ENCODE data around the gene CENPE. TPM values are rescaled to one million over a fixed set of nuclear protein-coding genes. Genes with fewer than 3 reads are reported as not detected.

CENPE gene
- total and polyA plus RNA-seq, 2 of the 8 experiments (the other 6 are each of a cell fraction or from before 2014, with no cell fraction given), result 2.1 to 49.0 TPM

DNA sequence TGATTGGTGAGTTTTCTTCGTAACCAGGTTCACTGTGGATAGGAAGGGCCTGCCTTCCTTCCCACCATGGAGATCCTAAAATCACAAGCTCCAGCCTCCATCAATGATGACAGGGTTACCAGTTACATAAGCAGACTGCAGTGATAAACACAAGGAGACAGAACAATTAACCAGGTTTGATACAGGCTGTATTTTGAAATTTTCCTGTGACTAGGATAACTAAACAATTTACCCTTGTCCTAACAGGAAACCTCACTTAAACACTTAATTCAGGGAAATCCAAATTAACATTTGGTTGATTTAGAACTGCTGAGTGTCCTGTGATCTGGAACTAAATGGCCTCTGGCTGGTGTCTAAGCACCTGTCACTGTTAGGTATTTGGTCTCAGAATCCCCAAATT lies 118.5 kb downstream of the CENPE start:
- Histone ChIP-seq H2BK20ac (ENCODE audit: low read length) (no peak overlapping the region), H2AK5ac (ENCODE audit: low read depth, low read length) (no peak overlapping the region), H3K79me1 (ENCODE audit: low read depth, low read length) (no peaks in the 10 kb centered on the region), H3K23me2 (ENCODE audit: low read depth, low read length) (peaks cover 3% of the 10 kb centered on the region; the same call in 1 of the 2 replicates), H3K4ac (replicated peaks; ENCODE audit: insufficient read length, low read depth, low read length) (no peak overlapping the region), H4K8ac (ENCODE audit: extremely low read depth, insufficient read depth, low read length) (no peak overlapping the region), H2BK5ac (ENCODE audit: low read depth, low read length) (no peak overlapping the region), H3K79me2 (ENCODE audit: control insufficient read depth in 1 of 2, insufficient read depth in 2 of 2, low read length in 2 of 2) (no peaks in the 10 kb centered on the region), H4K5ac (ENCODE audit: insufficient read length, low read depth, low read length) (no peak overlapping the region), H3K9ac (replicated peaks in 1 of 4; ENCODE audit: extremely low read depth in 1 of 4, low read depth in 3 of 4, low read length in 3 of 4) (no peak overlapping the region), H3K23ac (ENCODE audit: insufficient read length) (no peak overlapping the region), H3K18ac (ENCODE audit: extremely low read depth, low read length) (no peak overlapping the region), H3K9me3 (ENCODE audit: insufficient read depth in 2 of 2, low read depth in 1 of 2, low read length in 1 of 2) (no peaks in the 10 kb centered on the region), H3K27me3 (replicated peaks in 1 of 4; ENCODE audit: control insufficient read depth in 3 of 4, extremely low read depth in 1 of 4, insufficient read depth in 3 of 4, low read length in 3 of 4) (peaks cover 0 to 15% (median 13%) of the 10 kb centered on the region in 4 experiments; a peak in 4 of 7 replicates), H3K36me3 (ENCODE audit: control insufficient read depth in 2 of 4, insufficient read depth in 4 of 4, low read length in 3 of 4) (peaks cover 0 to 8% (median 0%) of the 10 kb centered on the region in 4 experiments; a peak in 1 of 8 replicates), H2BK12ac (ENCODE audit: low read depth, low read length) (no peak overlapping the region), H4K20me1 (replicated peaks in 1 of 2; ENCODE audit: control insufficient read depth in 1 of 2, insufficient read depth in 2 of 2, low read length in 2 of 2) (peaks cover 0 to 2% of the 10 kb centered on the region in 2 experiments), H2BK120ac (replicated peaks; ENCODE audit: low read depth, low read length) (no peak overlapping the region), H3K14ac (ENCODE audit: insufficient read length) (no peak overlapping the region), H2AFZ (ENCODE audit: low read length) (no peak overlapping the region), H4K91ac (replicated peaks; ENCODE audit: insufficient read length, low read length) (no peak overlapping the region), H3K4me1 (replicated peaks in 1 of 4; ENCODE audit: control insufficient read depth in 3 of 4, insufficient read depth in 4 of 4, low read length in 3 of 4) (peaks cover 0 to 3% (median under 1%) of the 10 kb centered on the region in 4 experiments; a peak in 2 of 7 replicates), H3K4me2 (ENCODE audit: insufficient read depth in 1 of 2, low read depth in 2 of 2, low read length in 2 of 2) (no peak overlapping the region), H3K56ac (replicated peaks; ENCODE audit: insufficient read length, low read depth, low read length) (no peak overlapping the region), H2BK15ac (ENCODE audit: low read length) (no peak overlapping the region), H3K4me3 (ENCODE audit: extremely low read depth in 1 of 4, insufficient read depth in 2 of 4, low read depth in 3 of 4, low read length in 4 of 4) (no peak overlapping the region), H3K27ac (ENCODE audit: low read depth, low read length) (no peak overlapping the region)
- no peak for DNase-seq (ENCODE audit: low read depth in 1 of 2, low spot score in 2 of 2)
- FAIRE-seq, result no peak
- ChIA-PET POLR2A (ENCODE audit: partially characterized antibody) (interaction anchor here (1.0 kb wide), 1 partner anchor 16 kb away, joined by 4 read pairs; no protein-coding TSS in a partner anchor), CTCF (ENCODE audit: partially characterized antibody) (interaction anchor here (1.3 to 6.6 kb wide), 3 partner anchors 10 to 21 kb away, joined by 3 to 47 read pairs (median 6); partner anchors contain the start of gene BDH2)
- WGBS, 2 experiments (ENCODE audit: extremely low coverage in 1 of 2, insufficient coverage in 1 of 2, insufficient read length in 1 of 2, insufficient replicate concordance in 2 of 2, low coverage in 1 of 2, low lambda C conversion rate in 2 of 2, missing lambda C conversion rate in 1 of 2), result 92% methylated on average over 1 of the region's 1 CpG; no CpG with 5 or more reads in 1 of the 2 experiments
- TF ChIP-seq, protein P1, sequence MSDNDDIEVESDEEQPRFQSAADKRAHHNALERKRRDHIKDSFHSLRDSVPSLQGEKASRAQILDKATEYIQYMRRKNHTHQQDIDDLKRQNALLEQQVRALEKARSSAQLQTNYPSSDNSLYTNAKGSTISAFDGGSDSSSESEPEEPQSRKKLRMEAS (IDR thresholded peaks at IDR 0.05), result no peak
- no peak for TF ChIP-seq GABPA (IDR thresholded peaks at IDR 0.05; ENCODE audit: borderline replicate concordance, insufficient read depth, low read length)
- no peak for TF ChIP-seq EP300 (IDR thresholded peaks at IDR 0.05; ENCODE audit: borderline replicate concordance in 1 of 2, low read depth in 2 of 2, low read length in 2 of 2)
- TF ChIP-seq SUZ12 (IDR thresholded peaks at IDR 0.05; ENCODE audit: low read length), result no peak
- TF ChIP-seq NANOG (IDR thresholded peaks at IDR 0.05; ENCODE audit: insufficient read depth, low read depth, low read length, poor library complexity, severe bottlenecking), result no peak

Measured in H1 (cell line).